Esophagus muscularis mucosa (tissue), 4 donors: ENCODE measurements around the gene RGSL1. TPM values are rescaled to one million over a fixed set of nuclear protein-coding genes. Genes with fewer than 3 reads are reported as not detected.

ENCODE experiments used
- DNase-seq: peaks from one replicate; pipeline ENCODE4 v3.0.0-alpha.2; 2017; ENCODE audit errors: extremely low spot score
- H3K27ac ChIP-seq, 4 donors: fragments of 200-600 bp; sonication (generic); replicated peaks in 1 of 4; 1 replicate in 3 of 4; 2 replicates in 1 of 4; pipeline ENCODE4 v1.5.1; 2016 to 2019; ENCODE audit warnings: mild to moderate bottlenecking in 1 of 4
- H3K27me3 ChIP-seq, 4 donors: fragments of 200-600 bp; sonication (generic); one replicate each; pipeline versions ENCODE4 v1.5.1 to v1.6.0; 2016 to 2019
- H3K36me3 ChIP-seq, 4 donors: fragments of 200-600 bp; sonication (generic); one replicate each; pipeline ENCODE4 v1.5.1; 2016 to 2019
- H3K4me1 ChIP-seq, 4 donors: fragments of 200-600 bp; sonication (generic); one replicate each; pipeline ENCODE4 v1.5.1; 2016 to 2019
- H3K4me3 ChIP-seq, 4 donors: fragments of 200-600 bp; sonication (generic); 1 replicate in 2 of 4; 2 replicates in 2 of 4; pipeline ENCODE4 v1.5.1; 2016 to 2019; ENCODE audit warnings: mild to moderate bottlenecking in 4 of 4, moderate library complexity in 1 of 4
- H3K9me3 ChIP-seq, 4 donors: fragments of 200-600 bp; sonication (generic); 1 replicate in 3 of 4; 2 replicates in 1 of 4; pipeline ENCODE4 v1.5.1; 2016 to 2019
- CTCF ChIP-seq, 3 experiments: fragments of 200-600 bp in 2 of 3; fragments of 450-650 bp in 1 of 3; sonication (generic) in 2 of 3; IDR thresholded peaks; one replicate each; pipeline ENCODE4 v1.5.1; 2017 to 2019; ENCODE audit warnings: antibody characterized with exemption in 3 of 3, mild to moderate bottlenecking in 2 of 3, moderate library complexity in 1 of 3
- EP300 ChIP-seq: sonication (generic); formaldehyde crosslinking; IDR thresholded peaks from one replicate; pipeline ENCODE4 v1.6.1; 2017; ENCODE audit warnings: antibody characterized with exemption
- POLR2A ChIP-seq: fragments of 450-650 bp; IDR thresholded peaks from one replicate; pipeline ENCODE4 v1.6.1; 2017; ENCODE audit warnings: antibody characterized with exemption, moderate library complexity, mild to moderate bottlenecking, low read depth
- POLR2AphosphoS5 ChIP-seq, 2 donors: sonication (generic); formaldehyde crosslinking; IDR thresholded peaks; one replicate each; pipeline ENCODE4 v1.6.1; 2017; ENCODE audit warnings: antibody characterized with exemption in 2 of 2
- WGBS: methylation state at CpG from one replicate; pipeline ENCODE4 v1.1.5; 2018; 5-methylcytosine and 5-hydroxymethylcytosine counted together
- intact Hi-C: fragments of 100-400 bp; cut with DNase I; formaldehyde crosslinking; loops from one replicate; pipeline ENCODE4 v1.15.1; 2023
- total RNA-seq, 4 donors: library from RNA; depleted of rRNA; stranded (reverse); fragments of >200 nt; gene quantifications; one replicate each; pipeline versions ENCODE4 v1.1.0 to v1.2.1, GENCODE V29; 2016

The RGSL1 gene
- total RNA-seq, 4 donors from 2014 or later, result not detected

- TF ChIP-seq POLR2A (no peak), POLR2AphosphoS5 (IDR thresholded peaks at IDR 0.05) (no peak), EP300 (no peak), CTCF (IDR thresholded peaks at IDR 0.05) (no peak)
- peaks cover 0 to 9% (median 3%) of the 10 kb centered on the region in 4 donors for H3K36me3 ChIP-seq
- WGBS, result 92% methylated on average over 5 of the region's 5 CpGs
- H3K9me3 ChIP-seq, result no peaks in the 10 kb centered on the region
- no peak for DNase-seq
- H3K4me1 ChIP-seq, result peaks cover 4 to 22% (median 18%) of the 10 kb centered on the region in 4 donors
- H3K27ac ChIP-seq, result peak overlapping the region in 1 of 4 donors; percentile 93
- no peak overlapping the region for H3K4me3 ChIP-seq
- no peaks in the 10 kb centered on the region for H3K27me3 ChIP-seq
- intact Hi-C loops, result loop anchor here (10.0 kb wide), 1 partner anchor 135 kb away; the partner anchor contains the start of gene RGSL1
Measured at GRCh38 chr1:182589931-182590330, 140.0 kb downstream of the RGSL1 start.

GRCh38 chr1:182595641-182596240 lies 145.8 kb downstream of the RGSL1 start:
- DNase-seq, result no peak
- 41% methylated on average over 4 of the region's 4 CpGs for WGBS
- TF ChIP-seq POLR2AphosphoS5 (IDR thresholded peaks at IDR 0.05) (peak in 1 of 2 donors; percentile 44), POLR2A (no peak), EP300 (no peak), CTCF (IDR thresholded peaks at IDR 0.05) (peak; percentile 84 to 89 (median 86))
- H3K4me3 ChIP-seq, result no peak overlapping the region
- no peaks in the 10 kb centered on the region for H3K27me3 ChIP-seq
- H3K4me1 ChIP-seq, result peaks cover 5 to 15% (median 12%) of the 10 kb centered on the region in 4 donors
- H3K36me3 ChIP-seq, result peaks cover 0 to 21% (median 4%) of the 10 kb centered on the region in 4 donors
- no peaks in the 10 kb centered on the region for H3K9me3 ChIP-seq
- intact Hi-C loops, result loop anchor here (5.0 kb wide), 1 partner anchor 508 kb away; no protein-coding TSS in a partner anchor
- peak overlapping the region in 1 of 4 donors; percentile 4 for H3K27ac ChIP-seq

GRCh38 chr1:182596934-182597333 lies 147.0 kb downstream of the RGSL1 start:
- 91% methylated on average over 6 of the region's 6 CpGs for WGBS
- H3K36me3 ChIP-seq, result peaks cover 0 to 21% (median 6%) of the 10 kb centered on the region in 4 donors
- H3K27ac ChIP-seq, result no peak overlapping the region
- H3K9me3 ChIP-seq, result no peaks in the 10 kb centered on the region
- DNase-seq, result no peak
- no peak for TF ChIP-seq EP300
- TF ChIP-seq POLR2A, result no peak
- TF ChIP-seq POLR2AphosphoS5 (IDR thresholded peaks at IDR 0.05), result no peak
- TF ChIP-seq CTCF (IDR thresholded peaks at IDR 0.05), result no peak
- H3K27me3 ChIP-seq, result no peaks in the 10 kb centered on the region
- intact Hi-C loops, result loop anchor here (5.0 kb wide), 1 partner anchor 510 kb away; no protein-coding TSS in a partner anchor
- peaks cover 15 to 26% (median 24%) of the 10 kb centered on the region in 4 donors for H3K4me1 ChIP-seq
- no peak overlapping the region for H3K4me3 ChIP-seq

GRCh38 chr1:182598296-182598695 lies 148.3 kb downstream of the RGSL1 start:
- no peak overlapping the region for H3K27ac ChIP-seq
- H3K36me3 ChIP-seq, result peaks cover 0 to 21% (median 6%) of the 10 kb centered on the region in 4 donors
- no peaks in the 10 kb centered on the region for H3K9me3 ChIP-seq
- H3K4me3 ChIP-seq, result no peak overlapping the region
- intact Hi-C loops, result loop anchor here (5.0 kb wide), 1 partner anchor 511 kb away; no protein-coding TSS in a partner anchor
- H3K27me3 ChIP-seq, result no peaks in the 10 kb centered on the region
- peaks cover 16 to 38% (median 34%) of the 10 kb centered on the region in 4 donors for H3K4me1 ChIP-seq
- DNase-seq, result no peak
- TF ChIP-seq EP300, result no peak
- TF ChIP-seq CTCF (IDR thresholded peaks at IDR 0.05), result no peak
- TF ChIP-seq POLR2AphosphoS5 (IDR thresholded peaks at IDR 0.05), result no peak
- TF ChIP-seq POLR2A, result no peak
- WGBS, result 77% methylated on average over 5 of the region's 5 CpGs
